Adrenal gland (tissue), 5 donors: ENCODE results near the gene ANTXR2.

ENCODE experiments used
- POLR2A ChIP-seq, 2 donors: fragments of 450-650 bp; IDR thresholded peaks; one replicate each; pipeline ENCODE4 v1.6.1; 2017; ENCODE audit warnings: antibody characterized with exemption in 2 of 2, mild to moderate bottlenecking in 2 of 2, moderate library complexity in 1 of 2
- TF ChIP-seq, protein P1 (sequence below), 6 experiments: fragments of 450-650 bp in 4 of 6; fragments of 200-600 bp in 2 of 6; sonication (generic) in 1 of 6; IDR thresholded peaks; 1 replicate in 5 of 6; 2 replicates in 1 of 6; pipeline versions ENCODE4 v1.5.1 to v1.8.0; 2016 to 2021; ENCODE audit warnings: antibody characterized with exemption in 6 of 6, mild to moderate bottlenecking in 2 of 6, moderate library complexity in 1 of 6
- donor health status: DM: no; HTN: no; CAD: no.

DNA sequence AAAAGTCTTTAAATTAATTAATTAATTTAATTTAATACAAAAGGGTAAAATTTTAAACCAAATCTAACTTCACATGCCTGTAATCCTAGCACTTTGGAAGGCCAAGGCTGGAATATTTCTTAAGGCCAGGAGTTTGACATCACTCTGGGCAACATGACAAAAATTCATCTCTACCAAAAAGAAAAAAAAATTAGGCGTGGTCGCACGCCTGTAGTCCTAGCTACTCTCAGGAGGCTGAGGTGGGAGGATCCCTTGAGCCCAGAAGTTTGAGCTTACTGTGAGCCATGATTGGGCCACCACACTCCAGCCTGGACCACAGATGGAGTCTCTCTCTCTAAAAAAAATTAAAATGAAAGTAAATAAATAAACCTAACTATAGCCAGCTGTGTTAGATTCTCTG is 39.2 kb upstream of the ANTXR2 start:
- TF ChIP-seq, protein P1, sequence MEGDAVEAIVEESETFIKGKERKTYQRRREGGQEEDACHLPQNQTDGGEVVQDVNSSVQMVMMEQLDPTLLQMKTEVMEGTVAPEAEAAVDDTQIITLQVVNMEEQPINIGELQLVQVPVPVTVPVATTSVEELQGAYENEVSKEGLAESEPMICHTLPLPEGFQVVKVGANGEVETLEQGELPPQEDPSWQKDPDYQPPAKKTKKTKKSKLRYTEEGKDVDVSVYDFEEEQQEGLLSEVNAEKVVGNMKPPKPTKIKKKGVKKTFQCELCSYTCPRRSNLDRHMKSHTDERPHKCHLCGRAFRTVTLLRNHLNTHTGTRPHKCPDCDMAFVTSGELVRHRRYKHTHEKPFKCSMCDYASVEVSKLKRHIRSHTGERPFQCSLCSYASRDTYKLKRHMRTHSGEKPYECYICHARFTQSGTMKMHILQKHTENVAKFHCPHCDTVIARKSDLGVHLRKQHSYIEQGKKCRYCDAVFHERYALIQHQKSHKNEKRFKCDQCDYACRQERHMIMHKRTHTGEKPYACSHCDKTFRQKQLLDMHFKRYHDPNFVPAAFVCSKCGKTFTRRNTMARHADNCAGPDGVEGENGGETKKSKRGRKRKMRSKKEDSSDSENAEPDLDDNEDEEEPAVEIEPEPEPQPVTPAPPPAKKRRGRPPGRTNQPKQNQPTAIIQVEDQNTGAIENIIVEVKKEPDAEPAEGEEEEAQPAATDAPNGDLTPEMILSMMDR (IDR thresholded peaks at IDR 0.05) = no peak
- TF ChIP-seq POLR2A (IDR thresholded peaks at IDR 0.05) = no peak
